ENCODE results near the gene PDK1.
"Not testable (repeated sequence)": the region's sequence is repeated elsewhere in the genome, so short reads cannot be mapped to it uniquely, and the experiment has no call there.

The PDK1 gene

DNA sequence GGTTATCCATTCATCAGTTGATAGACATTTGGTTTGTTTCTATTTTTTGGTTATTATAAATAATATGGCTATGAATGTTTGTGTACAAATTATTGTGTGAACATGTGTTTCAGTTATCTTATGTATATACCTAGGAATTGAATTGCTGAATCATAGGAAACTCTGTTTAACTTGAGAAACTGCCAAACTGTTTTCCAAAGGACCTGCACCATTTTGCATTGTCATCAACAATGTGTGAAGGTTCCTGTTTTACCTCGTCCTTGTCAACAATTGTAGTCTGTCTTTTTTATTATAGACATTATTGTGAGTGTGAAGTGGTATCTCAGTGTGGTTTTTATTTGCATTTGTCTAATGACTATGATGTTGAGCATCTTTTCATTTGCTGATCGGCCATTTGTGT, 17.1 kb downstream of the PDK1 start:
- H3K9ac ChIP-seq (ENCODE audit: low read length): no peak overlapping the region
- no peak overlapping the region for H3K27ac ChIP-seq (ENCODE audit: low read depth, low read length)
- no peak overlapping the region for H3K4me3 ChIP-seq (ENCODE audit: low read depth, low read length)
- H3K9me3 ChIP-seq (ENCODE audit: control insufficient read depth, insufficient read depth, low read depth, low read length): peaks cover 24% of the 10 kb centered on the region
- H3K27me3 ChIP-seq (ENCODE audit: control insufficient read depth, insufficient read depth, low read length): no peaks in the 10 kb centered on the region
- no peaks in the 10 kb centered on the region for H3K4me1 ChIP-seq (ENCODE audit: control insufficient read depth, insufficient read depth, low read length)
- peaks cover 92% of the 10 kb centered on the region for H3K36me3 ChIP-seq (ENCODE audit: control insufficient read depth, insufficient read depth, low read length)

DNA sequence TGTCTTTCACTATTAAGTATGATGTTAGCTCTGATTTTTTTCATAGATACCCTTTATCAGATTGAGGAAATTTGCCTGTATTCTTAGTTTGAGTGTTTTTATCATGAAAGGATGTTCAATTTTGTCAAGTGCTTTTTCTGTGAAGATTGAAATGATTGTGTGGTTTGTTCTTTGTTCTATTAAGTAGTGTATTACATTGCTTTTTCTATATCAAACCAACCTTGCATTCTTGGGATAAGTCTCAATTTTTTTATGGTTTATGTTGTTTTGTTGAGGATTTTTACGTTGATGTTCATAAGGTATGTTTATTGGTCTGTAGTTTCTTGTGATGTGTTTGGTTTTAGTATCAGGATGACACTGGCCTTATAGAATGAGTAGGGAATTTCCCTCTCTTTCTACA, 19.1 kb downstream of the PDK1 start:
- Histone ChIP-seq H3K36me3 (ENCODE audit: control insufficient read depth, insufficient read depth, low read length) (peaks cover 91% of the 10 kb centered on the region), H3K27ac (ENCODE audit: low read depth, low read length) (no peak overlapping the region), H3K9me3 (ENCODE audit: control insufficient read depth, insufficient read depth, low read depth, low read length) (peaks cover 30% of the 10 kb centered on the region), H3K4me3 (ENCODE audit: low read depth, low read length) (no peak overlapping the region), H3K27me3 (ENCODE audit: control insufficient read depth, insufficient read depth, low read length) (no peaks in the 10 kb centered on the region), H3K4me1 (ENCODE audit: control insufficient read depth, insufficient read depth, low read length) (peaks cover 6% of the 10 kb centered on the region), H3K9ac (ENCODE audit: low read length) (no peak overlapping the region)

DNA sequence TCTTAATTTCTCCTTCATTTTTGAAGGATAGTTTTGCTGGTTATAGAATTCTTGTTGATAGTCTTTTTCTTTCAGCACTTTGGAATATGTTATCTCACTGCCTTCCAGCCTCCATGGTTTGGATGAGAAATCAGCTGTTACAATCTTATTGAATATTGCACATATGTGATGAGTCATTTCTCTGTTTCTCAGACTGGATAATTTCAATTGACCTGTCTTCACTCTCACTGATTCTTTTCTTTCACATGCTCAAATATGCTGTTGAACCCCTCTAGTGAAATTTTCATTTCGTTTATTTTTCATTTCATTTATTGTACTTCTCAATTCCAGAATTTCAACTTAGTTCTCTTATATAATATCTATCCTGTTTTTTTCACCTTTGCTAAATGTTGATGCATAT, 22.2 kb downstream of the PDK1 start:
- Histone ChIP-seq H3K9me3 (ENCODE audit: control insufficient read depth, insufficient read depth, low read depth, low read length) (peaks cover 30% of the 10 kb centered on the region), H3K4me3 (ENCODE audit: low read depth, low read length) (no peak overlapping the region)

DNA sequence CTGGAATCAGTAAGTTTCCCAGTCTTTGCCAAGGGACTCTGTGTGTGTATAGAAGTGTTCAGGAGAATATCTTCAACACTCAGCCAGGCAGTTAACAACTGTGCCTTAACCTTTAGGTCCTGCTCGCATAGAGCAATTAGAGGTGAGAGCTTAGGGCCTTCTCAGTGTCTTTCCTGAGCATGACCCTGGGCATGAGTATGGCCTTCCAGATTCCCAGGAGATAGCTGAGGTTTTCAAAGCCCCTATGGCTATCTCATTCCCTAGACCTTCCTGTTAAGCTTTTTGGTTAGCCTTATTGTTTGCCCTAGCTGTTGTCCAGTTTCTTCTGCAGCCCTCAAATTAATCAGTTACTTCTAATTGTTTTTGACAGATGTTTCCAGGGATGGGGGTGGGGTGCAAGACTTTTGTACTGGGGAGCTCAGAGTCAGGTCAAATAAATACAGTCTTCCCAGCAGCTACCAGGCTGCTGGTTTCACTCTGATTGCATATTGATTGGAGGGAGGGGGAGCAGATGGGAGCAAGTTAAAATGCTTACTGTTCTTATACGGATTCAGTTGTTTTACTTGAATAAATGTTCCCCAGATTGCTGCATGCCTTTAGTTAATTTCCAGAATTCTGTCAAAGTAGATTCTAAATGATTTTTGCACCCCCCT, 23.1 kb downstream of the PDK1 start:
- peaks cover 89% of the 10 kb centered on the region for H3K36me3 ChIP-seq (ENCODE audit: control insufficient read depth, insufficient read depth, low read length)
- no peak overlapping the region for H3K4me3 ChIP-seq (ENCODE audit: low read depth, low read length)
- H3K27me3 ChIP-seq (ENCODE audit: control insufficient read depth, insufficient read depth, low read length): no peaks in the 10 kb centered on the region
- H3K4me1 ChIP-seq (ENCODE audit: control insufficient read depth, insufficient read depth, low read length): peaks cover 6% of the 10 kb centered on the region
- H3K27ac ChIP-seq (ENCODE audit: low read depth, low read length): no peak overlapping the region
- H3K9ac ChIP-seq (ENCODE audit: low read length): no peak overlapping the region
- H3K9me3 ChIP-seq (ENCODE audit: control insufficient read depth, insufficient read depth, low read depth, low read length): peaks cover 28% of the 10 kb centered on the region

More for the DNA sequence above, 22.2 kb downstream of the PDK1 start:
- H3K27ac ChIP-seq (ENCODE audit: low read depth, low read length): no peak overlapping the region
- peaks cover 6% of the 10 kb centered on the region for H3K4me1 ChIP-seq (ENCODE audit: control insufficient read depth, insufficient read depth, low read length)
- no peaks in the 10 kb centered on the region for H3K27me3 ChIP-seq (ENCODE audit: control insufficient read depth, insufficient read depth, low read length)
- peaks cover 91% of the 10 kb centered on the region for H3K36me3 ChIP-seq (ENCODE audit: control insufficient read depth, insufficient read depth, low read length)
- no peak overlapping the region for H3K9ac ChIP-seq (ENCODE audit: low read length)

DNA sequence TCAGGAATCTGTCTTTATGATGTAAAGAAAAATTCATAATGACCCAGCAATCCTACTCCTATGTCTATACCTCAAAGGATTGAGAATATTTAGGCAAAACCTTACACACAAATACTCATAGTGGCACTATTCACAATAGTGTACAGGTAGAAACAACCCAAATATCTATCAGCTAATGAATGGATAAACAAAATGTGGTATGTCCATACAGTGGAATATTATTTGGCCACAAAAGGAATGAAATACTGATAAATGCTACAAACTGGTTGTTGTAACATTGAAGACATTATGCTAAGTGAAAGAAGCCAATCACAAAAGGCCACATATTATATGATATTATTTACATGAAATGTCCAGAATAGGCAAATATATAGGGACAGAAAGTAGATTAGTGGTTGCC, 24.7 kb downstream of the PDK1 start:
- H3K4me1 ChIP-seq (ENCODE audit: control insufficient read depth, insufficient read depth, low read length): peaks cover 6% of the 10 kb centered on the region
- no peak overlapping the region for H3K4me3 ChIP-seq (ENCODE audit: low read depth, low read length)

DNA sequence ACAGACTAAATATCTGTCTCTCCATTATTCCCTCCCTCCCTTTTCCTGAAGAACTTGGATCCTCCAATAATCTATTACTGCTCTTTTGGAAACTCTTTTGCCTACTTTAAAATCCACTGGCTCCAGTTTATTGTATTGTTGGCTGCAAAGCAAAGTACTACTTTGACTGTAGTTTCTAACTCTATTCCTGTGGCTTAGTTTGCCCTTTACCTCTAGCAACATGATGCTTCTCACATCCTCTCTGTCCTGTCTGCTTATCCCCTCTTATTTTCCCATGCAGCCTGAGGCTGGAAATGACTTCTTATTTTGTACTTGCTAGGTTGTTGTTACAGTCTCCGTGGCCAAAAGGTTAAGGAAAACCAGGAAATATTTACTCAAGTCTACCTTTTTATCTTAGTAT, 26.8 kb downstream of the PDK1 start:
- H3K27me3 ChIP-seq (ENCODE audit: control insufficient read depth, insufficient read depth, low read length): no peaks in the 10 kb centered on the region
- H3K4me3 ChIP-seq (ENCODE audit: low read depth, low read length): no peak overlapping the region
- peaks cover 9% of the 10 kb centered on the region for H3K9me3 ChIP-seq (ENCODE audit: control insufficient read depth, insufficient read depth, low read depth, low read length)
- no peak overlapping the region for H3K27ac ChIP-seq (ENCODE audit: low read depth, low read length)
- H3K4me1 ChIP-seq (ENCODE audit: control insufficient read depth, insufficient read depth, low read length): peaks cover 6% of the 10 kb centered on the region
- H3K36me3 ChIP-seq (ENCODE audit: control insufficient read depth, insufficient read depth, low read length): peaks cover 95% of the 10 kb centered on the region
- H3K9ac ChIP-seq (ENCODE audit: low read length): no peak overlapping the region

More for the DNA sequence above, 24.7 kb downstream of the PDK1 start:
- H3K27me3 ChIP-seq (ENCODE audit: control insufficient read depth, insufficient read depth, low read length): no peaks in the 10 kb centered on the region
- H3K27ac ChIP-seq (ENCODE audit: low read depth, low read length): no peak overlapping the region
- peaks cover 15% of the 10 kb centered on the region for H3K9me3 ChIP-seq (ENCODE audit: control insufficient read depth, insufficient read depth, low read depth, low read length)
- H3K36me3 ChIP-seq (ENCODE audit: control insufficient read depth, insufficient read depth, low read length): peaks cover 90% of the 10 kb centered on the region
- H3K9ac ChIP-seq (ENCODE audit: low read length): no peak overlapping the region

DNA sequence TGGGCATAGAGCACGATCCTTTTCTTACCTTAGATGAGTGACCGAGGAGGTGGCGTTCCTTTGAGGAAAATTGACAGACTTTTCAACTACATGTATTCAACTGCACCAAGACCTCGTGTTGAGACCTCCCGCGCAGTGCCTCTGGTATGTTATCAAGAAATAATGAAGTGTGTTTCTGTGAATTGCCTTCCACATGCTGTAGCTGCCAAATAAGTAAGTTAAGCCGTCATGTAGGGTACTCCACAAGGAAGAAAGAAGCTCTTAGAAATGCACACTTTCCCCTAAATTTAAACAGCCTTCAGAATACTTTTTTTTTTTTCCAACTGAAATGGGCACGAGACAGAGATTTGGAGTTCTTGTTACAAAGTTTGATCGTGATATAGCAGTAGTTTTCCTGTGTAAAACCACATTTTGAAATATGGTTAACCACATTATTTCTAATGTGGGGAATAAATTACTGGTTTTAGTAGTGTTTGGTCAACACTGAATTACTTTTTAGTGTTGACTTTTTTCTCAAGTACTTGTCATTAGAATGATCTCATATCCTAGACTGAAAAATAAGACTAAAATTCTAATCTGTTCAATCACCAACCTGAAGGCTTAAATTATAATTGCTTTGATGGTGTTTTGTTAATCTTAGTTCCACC, 30.5 kb downstream of the PDK1 start:
- peaks cover 7% of the 10 kb centered on the region for H3K9me3 ChIP-seq (ENCODE audit: control insufficient read depth, insufficient read depth, low read depth, low read length)
- H3K27me3 ChIP-seq (ENCODE audit: control insufficient read depth, insufficient read depth, low read length): no peaks in the 10 kb centered on the region
- H3K27ac ChIP-seq (ENCODE audit: low read depth, low read length): no peak overlapping the region
- no peak overlapping the region for H3K4me3 ChIP-seq (ENCODE audit: low read depth, low read length)
- H3K4me1 ChIP-seq (ENCODE audit: control insufficient read depth, insufficient read depth, low read length): no peaks in the 10 kb centered on the region
- H3K9ac ChIP-seq (ENCODE audit: low read length): no peak overlapping the region
- H3K36me3 ChIP-seq (ENCODE audit: control insufficient read depth, insufficient read depth, low read length): peaks cover 96% of the 10 kb centered on the region

DNA sequence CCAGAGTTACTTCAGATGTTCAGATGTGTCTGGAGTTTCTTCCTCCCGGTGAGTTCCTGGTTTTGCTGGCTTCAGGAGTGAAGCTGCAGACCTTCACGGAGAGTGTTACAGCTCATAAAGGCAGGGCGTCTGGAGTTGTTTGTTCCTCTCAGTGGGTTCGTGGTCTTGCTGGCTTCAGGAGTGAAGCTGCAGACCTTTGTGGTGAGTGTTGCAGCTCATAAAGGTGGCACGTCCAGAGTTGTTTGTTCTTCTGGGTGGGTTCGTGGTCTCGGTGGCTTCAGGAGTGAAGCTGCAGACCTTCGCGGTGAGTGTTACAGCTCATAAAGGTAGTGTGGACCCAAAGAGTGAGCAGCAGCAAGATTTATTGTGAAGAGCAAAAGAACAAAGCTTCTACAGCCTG, 31.3 kb downstream of the PDK1 start:
- H3K27ac ChIP-seq (ENCODE audit: low read depth, low read length); H3K27me3 ChIP-seq (ENCODE audit: control insufficient read depth, insufficient read depth, low read length); H3K9me3 ChIP-seq (ENCODE audit: control insufficient read depth, insufficient read depth, low read depth, low read length); H3K9ac ChIP-seq (ENCODE audit: low read length); H3K4me3 ChIP-seq (ENCODE audit: low read depth, low read length); H3K4me1 ChIP-seq (ENCODE audit: control insufficient read depth, insufficient read depth, low read length): not testable (repeated sequence)
- H3K36me3 ChIP-seq (ENCODE audit: control insufficient read depth, insufficient read depth, low read length): peaks cover 92% of the 10 kb centered on the region

DNA sequence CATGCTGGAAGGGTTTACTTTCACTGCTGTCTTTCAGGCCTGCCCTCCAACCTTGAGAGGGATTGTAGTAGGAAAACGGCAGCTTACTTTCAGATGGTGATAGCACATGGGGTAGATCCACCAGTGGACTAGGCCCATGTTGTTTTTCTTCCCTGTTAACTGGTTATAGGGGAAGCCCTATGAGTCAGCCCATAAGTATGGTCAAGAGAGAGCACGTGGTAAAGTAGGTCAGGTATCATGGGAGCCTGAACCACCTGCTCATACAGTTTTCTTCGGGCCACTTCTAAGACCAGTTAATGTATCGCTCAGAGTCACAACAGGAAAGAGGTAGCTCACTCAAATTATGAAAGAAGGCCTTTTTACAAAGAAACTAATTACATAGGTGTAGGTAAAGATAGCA, 33.0 kb downstream of the PDK1 start:
- no peaks in the 10 kb centered on the region for H3K4me1 ChIP-seq (ENCODE audit: control insufficient read depth, insufficient read depth, low read length)
- H3K27me3 ChIP-seq (ENCODE audit: control insufficient read depth, insufficient read depth, low read length): no peaks in the 10 kb centered on the region
- H3K27ac ChIP-seq (ENCODE audit: low read depth, low read length): no peak overlapping the region
- H3K4me3 ChIP-seq (ENCODE audit: low read depth, low read length): no peak overlapping the region
- H3K9ac ChIP-seq (ENCODE audit: low read length): no peak overlapping the region
- peaks cover 7% of the 10 kb centered on the region for H3K9me3 ChIP-seq (ENCODE audit: control insufficient read depth, insufficient read depth, low read depth, low read length)
- peaks cover 92% of the 10 kb centered on the region for H3K36me3 ChIP-seq (ENCODE audit: control insufficient read depth, insufficient read depth, low read length)

DNA sequence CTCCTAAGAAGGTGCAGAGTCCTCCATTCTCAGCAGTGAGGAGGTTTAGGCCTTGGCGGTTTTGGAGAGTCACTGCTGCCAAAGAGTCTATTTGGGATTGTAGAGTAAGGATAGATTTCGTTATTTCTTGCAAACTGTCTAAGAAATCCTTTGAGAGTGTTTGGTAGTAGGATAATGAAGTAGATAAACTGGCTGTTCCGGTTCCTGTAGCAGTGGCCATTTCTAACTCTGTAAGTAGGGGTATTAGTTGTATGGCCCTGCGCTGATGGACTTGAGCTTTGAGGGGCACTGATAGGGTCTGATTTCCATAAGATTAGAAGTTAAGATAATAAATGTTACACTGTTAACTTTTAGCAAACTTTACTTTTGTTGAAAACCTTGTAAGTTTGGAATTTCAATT, 35.5 kb downstream of the PDK1 start:
- H3K36me3 ChIP-seq (ENCODE audit: control insufficient read depth, insufficient read depth, low read length): peaks cover 92% of the 10 kb centered on the region
- not testable (repeated sequence) for H3K9ac ChIP-seq (ENCODE audit: low read length); H3K27me3 ChIP-seq (ENCODE audit: control insufficient read depth, insufficient read depth, low read length); H3K27ac ChIP-seq (ENCODE audit: low read depth, low read length); H3K4me3 ChIP-seq (ENCODE audit: low read depth, low read length); H3K9me3 ChIP-seq (ENCODE audit: control insufficient read depth, insufficient read depth, low read depth, low read length); H3K4me1 ChIP-seq (ENCODE audit: control insufficient read depth, insufficient read depth, low read length)

DNA sequence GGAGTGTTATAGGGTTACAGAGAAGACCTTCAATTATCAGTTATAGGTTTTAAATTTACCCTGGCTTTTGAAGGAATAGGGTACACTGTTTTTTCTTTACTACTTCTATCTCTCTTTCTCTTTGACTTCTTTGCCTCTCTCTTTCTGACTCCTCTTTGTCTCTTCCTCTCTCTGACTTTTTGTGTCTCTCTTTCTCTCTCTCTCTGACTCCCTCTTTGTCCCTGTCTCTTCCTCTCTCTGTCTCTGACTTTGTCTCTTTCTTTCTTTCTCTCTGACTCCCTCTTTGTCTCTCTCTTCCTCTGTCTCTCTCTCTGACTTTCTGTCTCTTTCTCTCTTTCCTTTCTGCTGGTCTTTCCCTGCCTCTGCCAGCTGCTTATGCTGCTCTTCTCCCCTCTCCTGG, 36.3 kb downstream of the PDK1 start:
- not testable (repeated sequence) for H3K4me1 ChIP-seq (ENCODE audit: control insufficient read depth, insufficient read depth, low read length); H3K9ac ChIP-seq (ENCODE audit: low read length); H3K4me3 ChIP-seq (ENCODE audit: low read depth, low read length); H3K27me3 ChIP-seq (ENCODE audit: control insufficient read depth, insufficient read depth, low read length); H3K27ac ChIP-seq (ENCODE audit: low read depth, low read length); H3K9me3 ChIP-seq (ENCODE audit: control insufficient read depth, insufficient read depth, low read depth, low read length)
- peaks cover 92% of the 10 kb centered on the region for H3K36me3 ChIP-seq (ENCODE audit: control insufficient read depth, insufficient read depth, low read length)

All from HUES6 (cell line).